Lung (tissue), 12 donors: ENCODE data around the gene AMER1. TPM values are rescaled to one million over a fixed set of nuclear protein-coding genes. Genes with fewer than 3 reads are reported as not detected.

ENCODE experiments used
- ATAC-seq: fragments of 200-7000 bp; cut with Tn5 transposase; one replicate; pipeline ENCODE4 v1.9.1; 2020; ENCODE audit warnings: moderate number of reproducible peaks; ENCODE audit not compliant: insufficient read depth, low FRiP score
- DNase-seq, 3 donors: peaks; one replicate each; pipeline ENCODE4 v3.0.0-alpha.2; 2013 to 2017
- H3K27ac ChIP-seq, 2 donors: one replicate each; pipeline ENCODE4 v1.5.1; 2013; ENCODE audit warnings: mild to moderate bottlenecking in 2 of 2, moderate library complexity in 2 of 2, control low read depth in 1 of 2, inconsistent platforms in 1 of 2, low read depth in 1 of 2, low read length in 1 of 2
- H3K27me3 ChIP-seq, 3 donors: one replicate each; pipeline ENCODE4 v1.5.1; 2013; ENCODE audit warnings: low read length in 2 of 3; ENCODE audit not compliant: control insufficient read depth in 3 of 3, insufficient read depth in 3 of 3
- H3K36me3 ChIP-seq, 4 donors: one replicate each; pipeline ENCODE4 v1.5.1; 2013; ENCODE audit warnings: low read length in 4 of 4, mild to moderate bottlenecking in 1 of 4, moderate library complexity in 1 of 4; ENCODE audit not compliant: control insufficient read depth in 4 of 4, insufficient read depth in 4 of 4
- H3K4me1 ChIP-seq, 5 donors: one replicate each; pipeline ENCODE4 v1.5.1; 2013; ENCODE audit warnings: low read length in 5 of 5, mild to moderate bottlenecking in 2 of 5, moderate library complexity in 1 of 5; ENCODE audit not compliant: control insufficient read depth in 5 of 5, insufficient read depth in 5 of 5
- H3K4me3 ChIP-seq: one replicate; pipeline ENCODE4 v1.5.1; 2013; ENCODE audit warnings: mild to moderate bottlenecking, control low read depth, moderate library complexity
- H3K9ac ChIP-seq, 2 donors: one replicate each; pipeline ENCODE4 v1.5.1; 2013; ENCODE audit warnings: low read length in 2 of 2, control low read depth in 1 of 2; ENCODE audit not compliant: insufficient read depth in 1 of 2
- H3K9me3 ChIP-seq, 4 donors: one replicate each; pipeline ENCODE4 v1.5.1; 2013; ENCODE audit warnings: low read length in 3 of 4, mild to moderate bottlenecking in 1 of 4, moderate library complexity in 1 of 4; ENCODE audit not compliant: control insufficient read depth in 4 of 4, insufficient read depth in 3 of 4
- CTCF ChIP-seq: IDR thresholded peaks from 2 replicates; pipeline ENCODE4 v1.5.1; 2012; ENCODE audit warnings: mild to moderate bottlenecking; ENCODE audit errors: control extremely low read depth, extremely low read depth
- WGBS, 2 donors: extraction: QIAGEN DNeasy Blood & Tissue Kit; methylation state at CpG; one replicate each; pipeline ENCODE4 v1.1.7; 2013; 5-methylcytosine and 5-hydroxymethylcytosine counted together
- polyA plus RNA-seq, 2 donors: library from polyadenylated mRNA; stranded (reverse); fragments of 200-250 nt; gene quantifications; one replicate each; pipeline ENCODE4 v1.2.1, GENCODE V29; 2013
- total RNA-seq, 2 donors: library from RNA; depleted of rRNA in 1 of 2; stranded (reverse); fragments of >200 nt in 1 of 2; gene quantifications; one replicate each; pipeline ENCODE4 v1.2.1, GENCODE V29; 2014 to 2021
- donor health status: control.
- donor health status: control.
- donor health status: Bipolar disorder and iron deficiency.
- donor health status: healthy.
- donor health status: DM: yes; HTN: yes; CAD: no.

The AMER1 gene
- total and polyA plus RNA-seq, 4 donors: 0.94 to 4.2 (median 2.6) TPM

- Histone ChIP-seq H3K9me3 (peaks cover 0 to 3% (median under 1%) of the 10 kb centered on the region in 4 donors), H3K9ac (no peak overlapping the region), H3K4me1 (peaks cover 0 to 3% (median 0%) of the 10 kb centered on the region in 5 donors), H3K4me3 (no peak overlapping the region), H3K27me3 (no peaks in the 10 kb centered on the region), H3K36me3 (peaks cover 0 to 2% (median 0%) of the 10 kb centered on the region in 4 donors), H3K27ac (no peak overlapping the region)
- no peak for DNase-seq
- 87 to 92% methylated on average over 3 of the region's 3 CpGs for WGBS, 2 donors
- no peak for ATAC-seq
- no peak for TF ChIP-seq CTCF
These were observed 16.6 kb downstream of the AMER1 start for GRCh38 chrX:64188901-64189300.

- ATAC-seq: no peak
- H3K27me3 ChIP-seq: no peaks in the 10 kb centered on the region
- H3K9me3 ChIP-seq: peaks cover 0 to 3% (median under 1%) of the 10 kb centered on the region in 4 donors
- peaks cover 0 to 5% (median 0%) of the 10 kb centered on the region in 5 donors for H3K4me1 ChIP-seq
- TF ChIP-seq CTCF: no peak
- H3K27ac ChIP-seq: no peak overlapping the region
- no peak overlapping the region for H3K9ac ChIP-seq
- H3K36me3 ChIP-seq: peaks cover 0 to 2% (median 0%) of the 10 kb centered on the region in 4 donors
- no peak overlapping the region for H3K4me3 ChIP-seq
- DNase-seq: no peak
These were observed 17.8 kb downstream of the AMER1 start for GRCh38 chrX:64187762-64188150.

GRCh38 chrX:64186974-64187761 is 18.3 kb downstream of the AMER1 start:
- Histone ChIP-seq H3K4me1 (peaks cover 0 to 5% (median 0%) of the 10 kb centered on the region in 5 donors), H3K27ac (no peak overlapping the region), H3K36me3 (no peaks in the 10 kb centered on the region), H3K9ac (no peak overlapping the region), H3K27me3 (no peaks in the 10 kb centered on the region), H3K4me3 (no peak overlapping the region), H3K9me3 (peaks cover 0 to 3% (median under 1%) of the 10 kb centered on the region in 4 donors)
- 79 to 100% methylated on average over 1 of the region's 1 CpG for WGBS, 2 donors
- no peak for TF ChIP-seq CTCF
- DNase-seq (no peak), ATAC-seq (no peak)

DNA sequence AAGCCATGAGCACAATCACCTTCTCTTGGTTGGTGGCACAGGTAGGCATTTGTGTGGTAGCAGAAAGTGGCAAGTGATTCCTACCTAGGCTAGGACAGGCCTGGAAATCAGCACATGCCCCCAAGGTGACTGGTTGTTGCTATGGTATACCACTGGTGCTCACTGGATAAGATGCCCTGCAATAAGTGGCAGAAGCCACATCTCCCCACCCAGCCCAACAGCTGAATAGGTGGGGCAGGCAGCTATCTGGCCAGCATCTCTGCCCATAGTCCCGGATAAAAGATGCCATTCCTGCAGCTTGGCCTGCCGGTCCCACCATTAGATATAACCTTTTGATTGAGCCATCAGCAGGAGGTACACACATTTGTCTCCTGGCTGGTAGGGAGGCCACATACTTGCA is 21.1 kb downstream of the AMER1 start:
- 81 to 89% methylated on average over 2 of the region's 2 CpGs for WGBS, 2 donors
- Histone ChIP-seq H3K27me3 (no peaks in the 10 kb centered on the region), H3K36me3 (no peaks in the 10 kb centered on the region), H3K9me3 (peaks cover 0 to 3% (median 0%) of the 10 kb centered on the region in 4 donors), H3K4me3 (no peak overlapping the region), H3K27ac (no peak overlapping the region), H3K4me1 (peaks cover 0 to 5% (median 0%) of the 10 kb centered on the region in 5 donors), H3K9ac (no peak overlapping the region)
- DNase-seq (no peak), ATAC-seq (no peak)
- no peak for TF ChIP-seq CTCF
